Mucosa of stomach (tissue), 1 donor: Measurements from ENCODE around the gene COG6.

Experiments used
- H3K27me3 ChIP-seq: one replicate; pipeline ENCODE4 v1.7.0; 2013; ENCODE audit warnings: mild to moderate bottlenecking, low read length; ENCODE audit not compliant: control insufficient read depth, insufficient read depth
- H3K36me3 ChIP-seq: one replicate; pipeline ENCODE4 v1.7.0; 2013; ENCODE audit warnings: low read length; ENCODE audit not compliant: control insufficient read depth, insufficient read depth
- H3K4me1 ChIP-seq: one replicate; pipeline ENCODE4 v1.7.0; 2013; ENCODE audit warnings: mild to moderate bottlenecking, low read length; ENCODE audit not compliant: control insufficient read depth, insufficient read depth
- H3K4me3 ChIP-seq: one replicate; pipeline ENCODE4 v1.7.0; 2013; ENCODE audit warnings: low read length
- H3K9ac ChIP-seq: one replicate; pipeline ENCODE4 v1.7.0; 2013; ENCODE audit warnings: mild to moderate bottlenecking, low read length, moderate library complexity
- H3K9me3 ChIP-seq: one replicate; pipeline ENCODE4 v1.7.0; 2013; ENCODE audit warnings: mild to moderate bottlenecking, low read length, moderate library complexity; ENCODE audit not compliant: control insufficient read depth
- donor health status: Pancreatic carcinoma.

The COG6 gene

GRCh38 chr13:39777527-39778061, 122.1 kb downstream of the COG6 start:
- Histone ChIP-seq H3K9me3 (no peaks in the 10 kb centered on the region), H3K27me3 (no peaks in the 10 kb centered on the region), H3K9ac (no peak overlapping the region), H3K4me1 (no peaks in the 10 kb centered on the region), H3K36me3 (no peaks in the 10 kb centered on the region), H3K4me3 (no peak overlapping the region)

- Histone ChIP-seq H3K27me3 (no peaks in the 10 kb centered on the region), H3K36me3 (no peaks in the 10 kb centered on the region), H3K9me3 (no peaks in the 10 kb centered on the region), H3K4me3 (no peak overlapping the region), H3K9ac (no peak overlapping the region), H3K4me1 (no peaks in the 10 kb centered on the region)
Measured at GRCh38 chr13:39779337-39780265, 124.1 kb downstream of the COG6 start.

- Histone ChIP-seq H3K4me3 (no peak overlapping the region), H3K9ac (no peak overlapping the region), H3K9me3 (no peaks in the 10 kb centered on the region), H3K36me3 (no peaks in the 10 kb centered on the region), H3K4me1 (no peaks in the 10 kb centered on the region), H3K27me3 (no peaks in the 10 kb centered on the region)
Measured at GRCh38 chr13:39780711-39781110, 125.2 kb downstream of the COG6 start.

GRCh38 chr13:39781381-39781780, 125.9 kb downstream of the COG6 start:
- H3K27me3 ChIP-seq, result no peaks in the 10 kb centered on the region
- H3K36me3 ChIP-seq, result no peaks in the 10 kb centered on the region
- H3K9ac ChIP-seq, result no peak overlapping the region
- no peaks in the 10 kb centered on the region for H3K9me3 ChIP-seq
- H3K4me3 ChIP-seq, result no peak overlapping the region
- no peaks in the 10 kb centered on the region for H3K4me1 ChIP-seq

- no peaks in the 10 kb centered on the region for H3K4me1 ChIP-seq
- no peaks in the 10 kb centered on the region for H3K9me3 ChIP-seq
- no peak overlapping the region for H3K4me3 ChIP-seq
- H3K27me3 ChIP-seq, result no peaks in the 10 kb centered on the region
- H3K9ac ChIP-seq, result no peak overlapping the region
- no peaks in the 10 kb centered on the region for H3K36me3 ChIP-seq
Measured at GRCh38 chr13:39783051-39783450, 127.6 kb downstream of the COG6 start.

GRCh38 chr13:39784347-39784746, 128.9 kb downstream of the COG6 start:
- Histone ChIP-seq H3K27me3 (no peaks in the 10 kb centered on the region), H3K36me3 (no peaks in the 10 kb centered on the region), H3K4me1 (no peaks in the 10 kb centered on the region), H3K4me3 (no peak overlapping the region), H3K9me3 (no peaks in the 10 kb centered on the region), H3K9ac (no peak overlapping the region)

GRCh38 chr13:39786091-39786490, 130.6 kb downstream of the COG6 start:
- Histone ChIP-seq H3K27me3 (no peaks in the 10 kb centered on the region), H3K9ac (no peak overlapping the region), H3K36me3 (no peaks in the 10 kb centered on the region), H3K4me3 (no peak overlapping the region), H3K9me3 (no peaks in the 10 kb centered on the region), H3K4me1 (no peaks in the 10 kb centered on the region)

- Histone ChIP-seq H3K9me3 (no peaks in the 10 kb centered on the region), H3K9ac (no peak overlapping the region), H3K27me3 (no peaks in the 10 kb centered on the region), H3K4me1 (no peaks in the 10 kb centered on the region), H3K36me3 (no peaks in the 10 kb centered on the region), H3K4me3 (no peak overlapping the region)
Measured at GRCh38 chr13:39787086-39787487, 131.6 kb downstream of the COG6 start.

GRCh38 chr13:39788102-39788501, 132.6 kb downstream of the COG6 start:
- no peaks in the 10 kb centered on the region for H3K4me1 ChIP-seq
- H3K4me3 ChIP-seq, result no peak overlapping the region
- H3K27me3 ChIP-seq, result no peaks in the 10 kb centered on the region
- H3K9me3 ChIP-seq, result no peaks in the 10 kb centered on the region
- H3K9ac ChIP-seq, result no peak overlapping the region
- no peaks in the 10 kb centered on the region for H3K36me3 ChIP-seq

- Histone ChIP-seq H3K4me1 (no peaks in the 10 kb centered on the region), H3K4me3 (no peak overlapping the region), H3K36me3 (no peaks in the 10 kb centered on the region), H3K9ac (no peak overlapping the region), H3K27me3 (no peaks in the 10 kb centered on the region), H3K9me3 (no peaks in the 10 kb centered on the region)
Measured at GRCh38 chr13:39789451-39789850, 134.0 kb downstream of the COG6 start.
